Choroid plexus epithelial cell (primary cell): ENCODE results near the gene DEFB129.
"Not testable (repeated sequence)": the region's sequence is repeated elsewhere in the genome, so short reads cannot be mapped to it uniquely, and the experiment has no call there.

Source experiments
- DNase-seq: peaks from one replicate; pipeline ENCODE4 v3.0.0-alpha.2; 2010; ENCODE audit warnings: low read depth
- H3K4me3 ChIP-seq: 2 replicates; pipeline ENCODE4 v1.5.1; 2011; ENCODE audit warnings: low read depth, mild to moderate bottlenecking, control low read depth, low read length, moderate library complexity
- CTCF ChIP-seq: conservative IDR thresholded peaks from 2 replicates; pipeline ENCODE4 v1.5.1; 2011; ENCODE audit warnings: low read depth, mild to moderate bottlenecking, control low read depth, inconsistent platforms, low read length, moderate library complexity

DEFB129 gene

GRCh38 chr20:226958-227357 lies at the start of gene DEFB129:
TSS of gene DEFB129 (plus strand) at chr20:227258. CDS start at chr20:227289, 31 bp downstream.
- TF ChIP-seq CTCF, result no peak
- no peak within 1 kb of the TSS for H3K4me3 ChIP-seq
- DNase-seq, result no peak

- no peak overlapping the region for H3K4me3 ChIP-seq
- no peak for DNase-seq
- TF ChIP-seq CTCF, result no peak
Observed at GRCh38 chr20:184288-184687, 42.8 kb upstream of the DEFB129 start.

GRCh38 chr20:187733-188132 lies 39.3 kb upstream of the DEFB129 start:
- no peak for DNase-seq
- H3K4me3 ChIP-seq, result no peak overlapping the region
- no peak for TF ChIP-seq CTCF

GRCh38 chr20:189611-190010 lies 37.4 kb upstream of the DEFB129 start, which contains the start of gene DEFB128:
TSS of gene DEFB128 (minus strand) at chr20:189711. CDS start at chr20:189623, 88 bp downstream.
- no peak within 1 kb of the TSS for H3K4me3 ChIP-seq
- TF ChIP-seq CTCF, result no peak
- no peak for DNase-seq

- H3K4me3 ChIP-seq, result no peak overlapping the region
- no peak for TF ChIP-seq CTCF
- DNase-seq, result no peak
Observed at GRCh38 chr20:198225-198624, 28.8 kb upstream of the DEFB129 start.

GRCh38 chr20:199996-200395 lies 27.1 kb upstream of the DEFB129 start:
- TF ChIP-seq CTCF, result no peak
- no peak for DNase-seq
- H3K4me3 ChIP-seq, result no peak overlapping the region

- DNase-seq, result not testable (repeated sequence)
Observed at GRCh38 chr20:203630-204029, 23.4 kb upstream of the DEFB129 start.

More at GRCh38 chr20:203630-204029, 23.4 kb upstream of the DEFB129 start:
- H3K4me3 ChIP-seq, result not testable (repeated sequence)
